HEK293 (cell line): Measurements from ENCODE around the gene TPRN.

ENCODE experiments used
- BCL11B ChIP-seq: fragments of 450-650 bp; formaldehyde crosslinking; IDR thresholded peaks from 2 replicates; pipeline ENCODE4 v1.5.1; 2016; ENCODE audit warnings: low read depth, missing biosample characterization, missing genetic modification characterization
- HIC1 ChIP-seq: fragments of 450-650 bp; formaldehyde crosslinking; IDR thresholded peaks from 2 replicates; pipeline ENCODE4 v1.5.1; 2016; ENCODE audit warnings: missing biosample characterization, missing genetic modification characterization
- HOXA7 ChIP-seq: sonication (generic); formaldehyde crosslinking; IDR thresholded peaks from 2 replicates; pipeline ENCODE4 v1.8.1; 2022; ENCODE audit warnings: missing genetic modification reagents, borderline replicate concordance
- KLF8 ChIP-seq: fragments of 450-650 bp; formaldehyde crosslinking; IDR thresholded peaks from 2 replicates; pipeline ENCODE4 v1.5.1; 2016; ENCODE audit warnings: missing biosample characterization, missing genetic modification characterization
- MYNN ChIP-seq: fragments of 450-650 bp; formaldehyde crosslinking; IDR thresholded peaks from 2 replicates; pipeline ENCODE4 v1.5.1; 2016; ENCODE audit warnings: missing biosample characterization, missing genetic modification characterization, borderline replicate concordance
- PRDM2 ChIP-seq: fragments of 450-650 bp; formaldehyde crosslinking; IDR thresholded peaks from 2 replicates; pipeline ENCODE4 v1.5.1; 2016; ENCODE audit warnings: missing biosample characterization, missing genetic modification characterization, borderline replicate concordance
- PRDM6 ChIP-seq: fragments of 450-650 bp; formaldehyde crosslinking; IDR thresholded peaks from 2 replicates; pipeline ENCODE4 v1.5.1; 2017; ENCODE audit warnings: missing biosample characterization, missing genetic modification characterization
- SCRT1 ChIP-seq: fragments of 450-650 bp; formaldehyde crosslinking; IDR thresholded peaks from 2 replicates; pipeline ENCODE4 v1.5.1; 2016; ENCODE audit warnings: missing biosample characterization, missing genetic modification characterization, borderline replicate concordance
- ZBTB8A ChIP-seq: fragments of 450-650 bp; formaldehyde crosslinking; IDR thresholded peaks from 2 replicates; pipeline ENCODE4 v1.5.1; 2016; ENCODE audit warnings: missing biosample characterization, missing genetic modification characterization
- ZNF114 ChIP-seq: fragments of 450-650 bp; formaldehyde crosslinking; IDR thresholded peaks from 2 replicates; pipeline ENCODE4 v1.5.0; 2017; ENCODE audit warnings: missing biosample characterization, missing genetic modification characterization
- ZNF148 ChIP-seq: fragments of 450-650 bp; formaldehyde crosslinking; IDR thresholded peaks from 2 replicates; pipeline ENCODE4 v1.5.0; 2017; ENCODE audit warnings: missing biosample characterization, missing genetic modification characterization, borderline replicate concordance
- ZNF155 ChIP-seq: fragments of 450-650 bp; formaldehyde crosslinking; IDR thresholded peaks from 2 replicates; pipeline ENCODE4 v1.5.1; 2016; ENCODE audit warnings: missing biosample characterization, missing genetic modification characterization
- ZNF248 ChIP-seq: fragments of 450-650 bp; formaldehyde crosslinking; IDR thresholded peaks from 2 replicates; pipeline ENCODE4 v1.5.1; 2017; ENCODE audit warnings: missing biosample characterization, missing genetic modification characterization
- ZNF518A ChIP-seq: fragments of 450-650 bp; formaldehyde crosslinking; conservative IDR thresholded peaks from 2 replicates; pipeline ENCODE4 v1.5.1; 2016; ENCODE audit warnings: low read depth, missing biosample characterization, missing genetic modification characterization
- ZNF530 ChIP-seq: fragments of 450-650 bp; formaldehyde crosslinking; IDR thresholded peaks from 2 replicates; pipeline ENCODE4 v1.5.1; 2016; ENCODE audit warnings: low read depth, missing biosample characterization, missing genetic modification characterization
- ZNF654 ChIP-seq: fragments of 450-650 bp; formaldehyde crosslinking; IDR thresholded peaks from 2 replicates; pipeline ENCODE4 v1.5.1; 2016; ENCODE audit warnings: low read depth, missing biosample characterization, missing genetic modification characterization
- ZNF658 ChIP-seq: fragments of 450-650 bp; formaldehyde crosslinking; IDR thresholded peaks from 2 replicates; pipeline ENCODE4; 2016; ENCODE audit warnings: missing biosample characterization, missing genetic modification characterization
- ZNF660 ChIP-seq: fragments of 450-650 bp; IDR thresholded peaks from 2 replicates; pipeline ENCODE4 v1.5.1; 2018; ENCODE audit warnings: missing biosample characterization, mild to moderate bottlenecking, missing genetic modification characterization
- ZNF701 ChIP-seq: fragments of 450-650 bp; formaldehyde crosslinking; IDR thresholded peaks from 2 replicates; pipeline ENCODE4 v1.5.1; 2016; ENCODE audit warnings: missing biosample characterization, missing genetic modification characterization
- ZNF830 ChIP-seq: fragments of 450-650 bp; IDR thresholded peaks from 2 replicates; pipeline ENCODE4 v1.5.0; 2018; ENCODE audit warnings: missing biosample characterization, missing genetic modification characterization, low read depth, mild to moderate bottlenecking, moderate library complexity
- ZSCAN5A ChIP-seq: fragments of 450-650 bp; formaldehyde crosslinking; IDR thresholded peaks from 2 replicates; pipeline ENCODE4 v1.5.1; 2016; ENCODE audit warnings: missing biosample characterization, missing genetic modification characterization

The TPRN gene

GRCh38 chr9:137188086-137188489 lies 12.5 kb downstream of the TPRN start (continued):
- TF ChIP-seq BCL11B (tag by site-specific recombination): no peak
- TF ChIP-seq ZSCAN5A: peak; percentile 79; the same call in 1 of the 2 replicates
- no peak for TF ChIP-seq PRDM6 (tag by site-specific recombination)
- no peak for TF ChIP-seq ZNF148 (tag by site-specific recombination)
- no peak for TF ChIP-seq HIC1 (tag by site-specific recombination)
- no peak for TF ChIP-seq ZNF701 (tag by site-specific recombination)
- no peak for TF ChIP-seq SCRT1 (tag by site-specific recombination)
- TF ChIP-seq ZNF654: no peak
- TF ChIP-seq HOXA7 (CRISPR knock-in tag): no peak
- TF ChIP-seq ZNF830 (tag by site-specific recombination): no peak
- TF ChIP-seq ZNF114 (tag by site-specific recombination): no peak
- no peak for TF ChIP-seq MYNN
- no peak for TF ChIP-seq ZNF518A (tag by site-specific recombination)
- no peak for TF ChIP-seq ZNF660 (tag by site-specific recombination)
- no peak for TF ChIP-seq ZNF248 (tag by site-specific recombination)
- no peak for TF ChIP-seq ZNF530 (tag by site-specific recombination)
- no peak for TF ChIP-seq ZBTB8A (tag by site-specific recombination)
- no peak for TF ChIP-seq KLF8 (tag by site-specific recombination)
- TF ChIP-seq ZNF155: no peak
- TF ChIP-seq ZNF658 (tag by site-specific recombination): no peak
- TF ChIP-seq PRDM2 (tag by site-specific recombination): no peak
